ENCODE results near the gene MAPKAP1.

MAPKAP1 gene

GRCh38 chr9:125650271-125650737 is 56.7 kb downstream of the MAPKAP1 start:
- peak; percentile 47; the same call in 1 of the 2 replicates for TF ChIP-seq POLR2A (IDR thresholded peaks at IDR 0.05; ENCODE audit: low read depth, low read length)
- no peak for TF ChIP-seq TAF1 (IDR thresholded peaks at IDR 0.05; ENCODE audit: borderline replicate concordance, low read depth, low read length)
- DNase-seq (ENCODE audit: insufficient read length), result peak; percentile 41
- peak; percentile 86 for FAIRE-seq

- FAIRE-seq (no peak), DNase-seq (ENCODE audit: insufficient read length) (no peak)
- TF ChIP-seq POLR2A (IDR thresholded peaks at IDR 0.05; ENCODE audit: low read depth, low read length), result no peak
- TF ChIP-seq POLR2AphosphoS5 (IDR thresholded peaks at IDR 0.05; ENCODE audit: low read depth, low read length), result no peak
- TF ChIP-seq TAF1 (IDR thresholded peaks at IDR 0.05; ENCODE audit: borderline replicate concordance, low read depth, low read length), result no peak
Observed at GRCh38 chr9:125649826-125650225, 57.2 kb downstream of the MAPKAP1 start.

GRCh38 chr9:125649315-125649714 is 57.7 kb downstream of the MAPKAP1 start:
- FAIRE-seq (peak; percentile 69), DNase-seq (ENCODE audit: insufficient read length) (no peak)
- no peak for TF ChIP-seq POLR2A (IDR thresholded peaks at IDR 0.05; ENCODE audit: low read depth, low read length)
- TF ChIP-seq POLR2AphosphoS5 (IDR thresholded peaks at IDR 0.05; ENCODE audit: low read depth, low read length), result no peak
- no peak for TF ChIP-seq TAF1 (IDR thresholded peaks at IDR 0.05; ENCODE audit: borderline replicate concordance, low read depth, low read length)

GRCh38 chr9:125648294-125648693 is 58.7 kb downstream of the MAPKAP1 start:
- no peak for DNase-seq (ENCODE audit: insufficient read length)
- no peak for FAIRE-seq
- no peak for TF ChIP-seq TAF1 (IDR thresholded peaks at IDR 0.05; ENCODE audit: borderline replicate concordance, low read depth, low read length)
- TF ChIP-seq POLR2A (IDR thresholded peaks at IDR 0.05; ENCODE audit: low read depth, low read length), result no peak
- no peak for TF ChIP-seq POLR2AphosphoS5 (IDR thresholded peaks at IDR 0.05; ENCODE audit: low read depth, low read length)

GRCh38 chr9:125646621-125647100 is 60.3 kb downstream of the MAPKAP1 start:
- FAIRE-seq (peak; percentile 85), DNase-seq (ENCODE audit: insufficient read length) (no peak)
- no peak for TF ChIP-seq TAF1 (IDR thresholded peaks at IDR 0.05; ENCODE audit: borderline replicate concordance, low read depth, low read length)
- TF ChIP-seq POLR2AphosphoS5 (IDR thresholded peaks at IDR 0.05; ENCODE audit: low read depth, low read length), result no peak
- no peak for TF ChIP-seq POLR2A (IDR thresholded peaks at IDR 0.05; ENCODE audit: low read depth, low read length)

- no peak for DNase-seq (ENCODE audit: insufficient read length)
- FAIRE-seq, result no peak
- no peak for TF ChIP-seq POLR2AphosphoS5 (IDR thresholded peaks at IDR 0.05; ENCODE audit: low read depth, low read length)
- no peak for TF ChIP-seq TAF1 (IDR thresholded peaks at IDR 0.05; ENCODE audit: borderline replicate concordance, low read depth, low read length)
- no peak for TF ChIP-seq POLR2A (IDR thresholded peaks at IDR 0.05; ENCODE audit: low read depth, low read length)
Observed at GRCh38 chr9:125646217-125646616, 60.8 kb downstream of the MAPKAP1 start.

- no peak for FAIRE-seq
Observed at GRCh38 chr9:125644819-125645507, 62.0 kb downstream of the MAPKAP1 start.

GRCh38 chr9:125642311-125642710 is 64.7 kb downstream of the MAPKAP1 start:
- TF ChIP-seq TAF1 (IDR thresholded peaks at IDR 0.05; ENCODE audit: borderline replicate concordance, low read depth, low read length) (no peak), POLR2AphosphoS5 (IDR thresholded peaks at IDR 0.05; ENCODE audit: low read depth, low read length) (no peak), POLR2A (IDR thresholded peaks at IDR 0.05; ENCODE audit: low read depth, low read length) (no peak)
- DNase-seq (ENCODE audit: insufficient read length) (no peak), FAIRE-seq (no peak)

More at GRCh38 chr9:125644819-125645507, 62.0 kb downstream of the MAPKAP1 start:
- no peak for TF ChIP-seq TAF1 (IDR thresholded peaks at IDR 0.05; ENCODE audit: borderline replicate concordance, low read depth, low read length)
- TF ChIP-seq POLR2AphosphoS5 (IDR thresholded peaks at IDR 0.05; ENCODE audit: low read depth, low read length), result no peak
- DNase-seq (ENCODE audit: insufficient read length), result no peak

GRCh38 chr9:125639057-125639456 is 68.0 kb downstream of the MAPKAP1 start:
- DNase-seq (ENCODE audit: insufficient read length) (no peak), FAIRE-seq (no peak)
- no peak for TF ChIP-seq POLR2A (IDR thresholded peaks at IDR 0.05; ENCODE audit: low read depth, low read length)
- TF ChIP-seq POLR2AphosphoS5 (IDR thresholded peaks at IDR 0.05; ENCODE audit: low read depth, low read length), result no peak
- TF ChIP-seq TAF1 (IDR thresholded peaks at IDR 0.05; ENCODE audit: borderline replicate concordance, low read depth, low read length), result no peak

- DNase-seq (ENCODE audit: insufficient read length), result no peak
- TF ChIP-seq TAF1 (IDR thresholded peaks at IDR 0.05; ENCODE audit: borderline replicate concordance, low read depth, low read length) (no peak), POLR2A (IDR thresholded peaks at IDR 0.05; ENCODE audit: low read depth, low read length) (no peak), POLR2AphosphoS5 (IDR thresholded peaks at IDR 0.05; ENCODE audit: low read depth, low read length) (no peak)
- no peak for FAIRE-seq
Observed at GRCh38 chr9:125638239-125639045, 68.6 kb downstream of the MAPKAP1 start.

- TF ChIP-seq TAF1 (IDR thresholded peaks at IDR 0.05; ENCODE audit: borderline replicate concordance, low read depth, low read length), result no peak
Observed at GRCh38 chr9:125637241-125637640, 69.8 kb downstream of the MAPKAP1 start.

GRCh38 chr9:125635888-125636287 is 71.1 kb downstream of the MAPKAP1 start:
- FAIRE-seq (peak; percentile 82), DNase-seq (ENCODE audit: insufficient read length) (no peak)
- TF ChIP-seq POLR2AphosphoS5 (IDR thresholded peaks at IDR 0.05; ENCODE audit: low read depth, low read length), result no peak
- no peak for TF ChIP-seq POLR2A (IDR thresholded peaks at IDR 0.05; ENCODE audit: low read depth, low read length)
- no peak for TF ChIP-seq TAF1 (IDR thresholded peaks at IDR 0.05; ENCODE audit: borderline replicate concordance, low read depth, low read length)

More at GRCh38 chr9:125637241-125637640, 69.8 kb downstream of the MAPKAP1 start:
- no peak for FAIRE-seq
- DNase-seq (ENCODE audit: insufficient read length), result no peak
